Measurements from ENCODE around the gene FERMT2.

The FERMT2 gene

GRCh38 chr14:52906141-52906601 is 44.7 kb downstream of the FERMT2 start:
- Histone ChIP-seq H3K27ac (ENCODE audit: insufficient read depth, low read depth, low read length, poor library complexity, severe bottlenecking) (no peak overlapping the region), H3K9me3 (ENCODE audit: control insufficient read depth, low read length) (no peaks in the 10 kb centered on the region), H3K4me3 (ENCODE audit: insufficient read depth, low read depth, low read length) (no peak overlapping the region), H3K36me3 (ENCODE audit: control insufficient read depth, insufficient read depth, low read length) (peaks cover 9% of the 10 kb centered on the region), H3K27me3 (ENCODE audit: control insufficient read depth, insufficient read depth, low read length, poor library complexity, severe bottlenecking) (no peaks in the 10 kb centered on the region), H3K4me1 (ENCODE audit: control insufficient read depth, insufficient read depth, low read length) (no peaks in the 10 kb centered on the region)
- WGBS, 2 experiments: 79 to 80% methylated on average over 2 of the region's 3 CpGs

- H3K9me3 ChIP-seq (ENCODE audit: control insufficient read depth, low read length): no peaks in the 10 kb centered on the region
- H3K27ac ChIP-seq (ENCODE audit: insufficient read depth, low read depth, low read length, poor library complexity, severe bottlenecking): no peak overlapping the region
- H3K27me3 ChIP-seq (ENCODE audit: control insufficient read depth, insufficient read depth, low read length, poor library complexity, severe bottlenecking): no peaks in the 10 kb centered on the region
- H3K36me3 ChIP-seq (ENCODE audit: control insufficient read depth, insufficient read depth, low read length): peaks cover 2% of the 10 kb centered on the region
- no peak overlapping the region for H3K4me3 ChIP-seq (ENCODE audit: insufficient read depth, low read depth, low read length)
- WGBS, 2 experiments: 89 to 100% methylated on average over 1 to 2 of the region's 2 CpGs
- no peaks in the 10 kb centered on the region for H3K4me1 ChIP-seq (ENCODE audit: control insufficient read depth, insufficient read depth, low read length)
These were observed 47.8 kb downstream of the FERMT2 start for GRCh38 chr14:52902971-52903619.

GRCh38 chr14:52901357-52901980 is 49.4 kb downstream of the FERMT2 start:
- 50 to 70% methylated on average over 3 to 4 of the region's 4 CpGs for WGBS, 2 experiments
- Histone ChIP-seq H3K4me3 (ENCODE audit: insufficient read depth, low read depth, low read length) (no peak overlapping the region), H3K27ac (ENCODE audit: insufficient read depth, low read depth, low read length, poor library complexity, severe bottlenecking) (no peak overlapping the region)

GRCh38 chr14:52900731-52901130 is 50.1 kb downstream of the FERMT2 start:
- no peak overlapping the region for H3K27ac ChIP-seq (ENCODE audit: insufficient read depth, low read depth, low read length, poor library complexity, severe bottlenecking)
- 81 to 97% methylated on average over 6 to 8 of the region's 8 CpGs for WGBS, 2 experiments
- no peaks in the 10 kb centered on the region for H3K4me1 ChIP-seq (ENCODE audit: control insufficient read depth, insufficient read depth, low read length)
- H3K4me3 ChIP-seq (ENCODE audit: insufficient read depth, low read depth, low read length): no peak overlapping the region
- no peaks in the 10 kb centered on the region for H3K36me3 ChIP-seq (ENCODE audit: control insufficient read depth, insufficient read depth, low read length)
- H3K27me3 ChIP-seq (ENCODE audit: control insufficient read depth, insufficient read depth, low read length, poor library complexity, severe bottlenecking): no peaks in the 10 kb centered on the region
- H3K9me3 ChIP-seq (ENCODE audit: control insufficient read depth, low read length): no peaks in the 10 kb centered on the region

More at GRCh38 chr14:52901357-52901980, 49.4 kb downstream of the FERMT2 start:
- Histone ChIP-seq H3K9me3 (ENCODE audit: control insufficient read depth, low read length) (no peaks in the 10 kb centered on the region), H3K36me3 (ENCODE audit: control insufficient read depth, insufficient read depth, low read length) (no peaks in the 10 kb centered on the region), H3K4me1 (ENCODE audit: control insufficient read depth, insufficient read depth, low read length) (no peaks in the 10 kb centered on the region), H3K27me3 (ENCODE audit: control insufficient read depth, insufficient read depth, low read length, poor library complexity, severe bottlenecking) (no peaks in the 10 kb centered on the region)

GRCh38 chr14:52898496-52898895 is 52.4 kb downstream of the FERMT2 start:
- H3K27ac ChIP-seq (ENCODE audit: insufficient read depth, low read depth, low read length, poor library complexity, severe bottlenecking): no peak overlapping the region
- H3K4me3 ChIP-seq (ENCODE audit: insufficient read depth, low read depth, low read length): no peak overlapping the region
- 86% methylated on average over 1 of the region's 1 CpG; no CpG with 5 or more reads in 1 of the 2 experiments for WGBS, 2 experiments
- no peaks in the 10 kb centered on the region for H3K36me3 ChIP-seq (ENCODE audit: control insufficient read depth, insufficient read depth, low read length)
- H3K4me1 ChIP-seq (ENCODE audit: control insufficient read depth, insufficient read depth, low read length): no peaks in the 10 kb centered on the region
- no peaks in the 10 kb centered on the region for H3K27me3 ChIP-seq (ENCODE audit: control insufficient read depth, insufficient read depth, low read length, poor library complexity, severe bottlenecking)
- H3K9me3 ChIP-seq (ENCODE audit: control insufficient read depth, low read length): no peaks in the 10 kb centered on the region

GRCh38 chr14:52895000-52895399 is 55.9 kb downstream of the FERMT2 start:
- H3K9me3 ChIP-seq (ENCODE audit: control insufficient read depth, low read length): no peaks in the 10 kb centered on the region

GRCh38 chr14:52891800-52892199 is 59.0 kb downstream of the FERMT2 start:
- H3K4me3 ChIP-seq (ENCODE audit: insufficient read depth, low read depth, low read length): no peak overlapping the region
- H3K36me3 ChIP-seq (ENCODE audit: control insufficient read depth, insufficient read depth, low read length): peaks cover 12% of the 10 kb centered on the region
- H3K27me3 ChIP-seq (ENCODE audit: control insufficient read depth, insufficient read depth, low read length, poor library complexity, severe bottlenecking): no peaks in the 10 kb centered on the region
- WGBS, 2 experiments: 97 to 98% methylated on average over 3 of the region's 3 CpGs
- no peak overlapping the region for H3K27ac ChIP-seq (ENCODE audit: insufficient read depth, low read depth, low read length, poor library complexity, severe bottlenecking)
- no peaks in the 10 kb centered on the region for H3K9me3 ChIP-seq (ENCODE audit: control insufficient read depth, low read length)
- H3K4me1 ChIP-seq (ENCODE audit: control insufficient read depth, insufficient read depth, low read length): no peaks in the 10 kb centered on the region

More at GRCh38 chr14:52895000-52895399, 55.9 kb downstream of the FERMT2 start:
- peaks cover 9% of the 10 kb centered on the region for H3K36me3 ChIP-seq (ENCODE audit: control insufficient read depth, insufficient read depth, low read length)
- no peak overlapping the region for H3K4me3 ChIP-seq (ENCODE audit: insufficient read depth, low read depth, low read length)
- H3K27me3 ChIP-seq (ENCODE audit: control insufficient read depth, insufficient read depth, low read length, poor library complexity, severe bottlenecking): no peaks in the 10 kb centered on the region
- H3K27ac ChIP-seq (ENCODE audit: insufficient read depth, low read depth, low read length, poor library complexity, severe bottlenecking): no peak overlapping the region
- no peaks in the 10 kb centered on the region for H3K4me1 ChIP-seq (ENCODE audit: control insufficient read depth, insufficient read depth, low read length)
- WGBS, 2 experiments: 88 to 98% methylated on average over 2 of the region's 2 CpGs

- Histone ChIP-seq H3K27ac (ENCODE audit: insufficient read depth, low read depth, low read length, poor library complexity, severe bottlenecking) (peak overlapping the region; percentile 48), H3K36me3 (ENCODE audit: control insufficient read depth, insufficient read depth, low read length) (peaks cover 12% of the 10 kb centered on the region)
These were observed 61.7 kb downstream of the FERMT2 start for GRCh38 chr14:52888839-52889838.

GRCh38 chr14:52888159-52888558 is 62.7 kb downstream of the FERMT2 start:
- Histone ChIP-seq H3K27ac (ENCODE audit: insufficient read depth, low read depth, low read length, poor library complexity, severe bottlenecking) (no peak overlapping the region), H3K9me3 (ENCODE audit: control insufficient read depth, low read length) (no peaks in the 10 kb centered on the region), H3K27me3 (ENCODE audit: control insufficient read depth, insufficient read depth, low read length, poor library complexity, severe bottlenecking) (no peaks in the 10 kb centered on the region), H3K36me3 (ENCODE audit: control insufficient read depth, insufficient read depth, low read length) (peaks cover 12% of the 10 kb centered on the region), H3K4me3 (ENCODE audit: insufficient read depth, low read depth, low read length) (no peak overlapping the region), H3K4me1 (ENCODE audit: control insufficient read depth, insufficient read depth, low read length) (no peaks in the 10 kb centered on the region)
- 98 to 99% methylated on average over 4 of the region's 4 CpGs for WGBS, 2 experiments

More at GRCh38 chr14:52888839-52889838, 61.7 kb downstream of the FERMT2 start:
- Histone ChIP-seq H3K27me3 (ENCODE audit: control insufficient read depth, insufficient read depth, low read length, poor library complexity, severe bottlenecking) (no peaks in the 10 kb centered on the region), H3K4me3 (ENCODE audit: insufficient read depth, low read depth, low read length) (no peak overlapping the region), H3K9me3 (ENCODE audit: control insufficient read depth, low read length) (no peaks in the 10 kb centered on the region), H3K4me1 (ENCODE audit: control insufficient read depth, insufficient read depth, low read length) (no peaks in the 10 kb centered on the region)
- WGBS, 2 experiments: 90 to 92% methylated on average over 6 of the region's 6 CpGs
